Lower leg skin (tissue), 3 donors: ENCODE data around the gene PRPF40A.

ENCODE experiments used
- CTCF ChIP-seq, 3 donors: fragments of 450-650 bp; IDR thresholded peaks; one replicate each; pipeline ENCODE4 v1.5.1; 2016; ENCODE audit warnings: antibody characterized with exemption in 3 of 3, mild to moderate bottlenecking in 3 of 3, moderate library complexity in 2 of 3
- POLR2A ChIP-seq, 2 donors: fragments of 450-650 bp; IDR thresholded peaks; one replicate each; pipeline ENCODE4 v1.6.1; 2016 to 2017; ENCODE audit warnings: antibody characterized with exemption in 2 of 2, mild to moderate bottlenecking in 1 of 2, moderate library complexity in 1 of 2

GRCh38 chr2:152632736-152633135 is 84.5 kb downstream of the PRPF40A start:
- no peak for TF ChIP-seq CTCF (IDR thresholded peaks at IDR 0.05)
- no peak for TF ChIP-seq POLR2A (IDR thresholded peaks at IDR 0.05)
